Astrocyte (in vitro differentiated cells and primary cell): ENCODE results near the gene NDFIP2.

Experiments
- CTCF ChIP-seq: IDR thresholded peaks from 2 replicates; pipeline ENCODE4 v1.5.1; 2011; ENCODE audit warnings: low read depth, mild to moderate bottlenecking, inconsistent platforms, low read length, moderate library complexity; ENCODE audit not compliant: insufficient read depth
- EZH2 ChIP-seq: IDR thresholded peaks from 2 replicates; pipeline ENCODE4 v1.6.1; 2012; ENCODE audit warnings: mild to moderate bottlenecking, low read length, inconsistent platforms; ENCODE audit not compliant: insufficient read depth

DNA sequence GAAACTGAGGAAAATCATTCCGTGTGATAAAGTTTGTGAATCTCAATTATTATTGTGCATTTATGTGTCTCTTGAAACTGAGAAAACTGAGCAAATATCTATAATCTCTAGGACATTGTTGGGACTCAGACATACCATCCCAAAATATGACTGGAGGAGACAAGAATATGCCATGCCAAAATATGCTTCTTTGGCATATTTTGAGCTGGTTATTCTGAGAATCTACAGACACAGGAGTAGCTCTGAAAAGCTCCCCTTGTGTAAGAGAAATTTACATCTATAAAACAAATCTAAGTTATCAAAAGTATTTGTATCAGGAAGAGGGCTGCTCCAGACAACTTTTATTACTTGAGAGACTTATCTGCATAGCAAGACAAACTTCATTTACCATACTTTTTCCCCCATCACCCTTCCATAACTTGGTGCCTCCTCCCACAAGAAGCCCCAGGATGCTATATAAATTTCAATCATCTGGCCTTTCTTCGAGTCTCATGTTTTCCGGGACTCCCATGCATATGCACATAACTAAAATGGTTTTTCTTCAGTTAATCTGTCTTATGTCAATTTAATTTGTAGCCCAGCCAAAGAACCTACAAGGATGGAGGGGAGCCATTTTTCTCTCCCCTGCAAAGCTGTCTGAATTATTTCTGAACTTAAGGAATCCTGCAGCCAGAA is 28.6 kb upstream of the NDFIP2 start:
- TF ChIP-seq CTCF: no peak
- TF ChIP-seq EZH2: no peak
